Neural progenitor cell (in vitro differentiated cells): ENCODE data around the gene ADORA1. TPM values are rescaled to one million over a fixed set of nuclear protein-coding genes. Genes with fewer than 3 reads are reported as not detected.

Experiments used
- DNase-seq: peaks from one replicate; pipeline ENCODE4 v3.0.0-alpha.2; 2016; ENCODE audit warnings: low spot score
- H2AFZ ChIP-seq: fragments of 200-600 bp; sonication (generic); replicated peaks from 2 replicates; pipeline ENCODE4 v1.6.1; 2016; ENCODE audit warnings: antibody characterized with exemption
- H3F3A ChIP-seq: fragments of 200-600 bp; sonication (generic); 2 replicates; pipeline ENCODE4 v1.6.1; 2016; ENCODE audit warnings: antibody characterized with exemption, low read depth
- H3K27ac ChIP-seq: fragments of 200-600 bp; sonication (generic); 2 replicates; pipeline ENCODE4 v1.5.1; 2016; ENCODE audit warnings: mild to moderate bottlenecking
- H3K27me3 ChIP-seq: fragments of 200-600 bp; sonication (generic); 2 replicates; pipeline ENCODE4 v1.6.1; 2016; ENCODE audit warnings: mild to moderate bottlenecking, moderate library complexity
- H3K36me3 ChIP-seq: fragments of 200-600 bp; sonication (generic); 2 replicates; pipeline ENCODE4 v1.5.1; 2016
- H3K4me1 ChIP-seq: fragments of 200-600 bp; sonication (generic); 2 replicates; pipeline ENCODE4 v1.6.1; 2016; ENCODE audit warnings: mixed run types
- H3K4me2 ChIP-seq: fragments of 200-600 bp; sonication (generic); 2 replicates; pipeline ENCODE4 v1.6.1; 2016
- H3K4me3 ChIP-seq: fragments of 200-600 bp; sonication (generic); 2 replicates; pipeline ENCODE4 v1.5.1; 2016
- H3K79me2 ChIP-seq: fragments of 200-600 bp; sonication (generic); 2 replicates; pipeline ENCODE4 v1.6.1; 2016; ENCODE audit warnings: low read depth
- H3K9ac ChIP-seq: fragments of 200-600 bp; sonication (generic); 2 replicates; pipeline ENCODE4 v1.6.1; 2016
- H3K9me3 ChIP-seq: fragments of 200-600 bp; sonication (generic); 2 replicates; pipeline ENCODE4 v1.5.1; 2016; ENCODE audit warnings: low read depth
- H4K20me1 ChIP-seq: fragments of 200-600 bp; sonication (generic); 2 replicates; pipeline ENCODE4 v1.6.1; 2016; ENCODE audit warnings: low read depth
- H3K27ac Mint-ChIP-seq: 3 replicates; pipeline ENCODE4 v1.8.0; 2021; ENCODE audit warnings: mixed read lengths
- H3K27me3 Mint-ChIP-seq: 2 replicates; pipeline ENCODE4 v1.8.0; 2022; ENCODE audit warnings: low read depth, mild to moderate bottlenecking, inconsistent platforms, moderate library complexity, mixed read lengths; ENCODE audit not compliant: insufficient read depth
- H3K36me3 Mint-ChIP-seq: 3 replicates; pipeline ENCODE4 v1.8.0; 2021; ENCODE audit warnings: mixed read lengths
- H3K4me1 Mint-ChIP-seq: 3 replicates; pipeline ENCODE4 v1.8.0; 2021; ENCODE audit warnings: mixed read lengths
- H3K4me3 Mint-ChIP-seq: 3 replicates; pipeline ENCODE4 v1.8.0; 2021; ENCODE audit warnings: mild to moderate bottlenecking, moderate library complexity, mixed read lengths
- H3K9me3 Mint-ChIP-seq: 3 replicates; pipeline ENCODE4 v1.8.0; 2020; ENCODE audit warnings: mixed read lengths
- EZH2 ChIP-seq: fragments of 200-600 bp; sonication (generic); IDR thresholded peaks from 2 replicates; pipeline ENCODE4 v1.6.1; 2017; ENCODE audit warnings: antibody characterized with exemption, mild to moderate bottlenecking, moderate library complexity
- EZH2phosphoT487 ChIP-seq: fragments of 200-600 bp; sonication (generic); IDR thresholded peaks from 2 replicates; pipeline ENCODE4 v1.6.1; 2017; ENCODE audit warnings: antibody characterized with exemption
- total RNA-seq: library from RNA; depleted of rRNA; stranded (reverse); fragments of >200 nt; gene quantifications from 2 replicates; pipeline ENCODE4 v1.2.3, GENCODE V29; 2015; ENCODE audit warnings: low replicate concordance
- TF ChIP-seq, protein P1 (sequence below): fragments of 200-600 bp; sonication (generic); IDR thresholded peaks from 2 replicates; pipeline ENCODE4 v1.5.1; 2017; ENCODE audit warnings: antibody characterized with exemption, mild to moderate bottlenecking

ADORA1 gene
- total RNA-seq, 1 donor from 2014 or later = 1.1 TPM

DNA sequence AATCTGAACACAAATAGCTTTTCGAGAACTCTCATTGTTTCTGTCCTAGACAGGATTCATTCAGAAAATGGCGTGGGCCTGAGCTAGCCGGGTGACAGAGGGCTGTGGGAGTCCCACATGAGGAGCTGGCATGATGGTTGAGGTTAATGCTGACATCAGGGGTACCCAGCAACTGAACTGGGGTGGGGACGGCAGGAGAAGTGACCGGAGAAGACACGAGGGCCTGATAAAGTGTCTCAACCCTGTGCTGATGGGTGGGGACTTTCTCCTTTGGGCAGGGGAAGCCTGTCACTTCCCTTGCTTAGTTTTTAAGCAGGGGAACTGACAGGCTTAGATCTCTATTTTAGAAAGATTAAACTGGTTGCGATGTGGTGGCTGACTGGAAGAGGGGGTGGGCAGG, 87.3 kb downstream of the ADORA1 start:
- Mint-ChIP-seq H3K9me3 (no peaks in the 10 kb centered on the region), H3K27me3 (peaks cover 10% of the 10 kb centered on the region), H3K27ac (peak overlapping the region; percentile 67), H3K4me1 (peaks cover 18% of the 10 kb centered on the region), H3K4me3 (no peak overlapping the region), H3K36me3 (no peaks in the 10 kb centered on the region)
- DNase-seq = no peak
- no peak overlapping the region for H3K4me3 ChIP-seq
- H3K27ac ChIP-seq = no peak overlapping the region
- peaks cover 12% of the 10 kb centered on the region for H3K4me1 ChIP-seq
- H4K20me1 ChIP-seq = no peaks in the 10 kb centered on the region
- no peak for TF ChIP-seq EZH2
- TF ChIP-seq, protein P1, sequence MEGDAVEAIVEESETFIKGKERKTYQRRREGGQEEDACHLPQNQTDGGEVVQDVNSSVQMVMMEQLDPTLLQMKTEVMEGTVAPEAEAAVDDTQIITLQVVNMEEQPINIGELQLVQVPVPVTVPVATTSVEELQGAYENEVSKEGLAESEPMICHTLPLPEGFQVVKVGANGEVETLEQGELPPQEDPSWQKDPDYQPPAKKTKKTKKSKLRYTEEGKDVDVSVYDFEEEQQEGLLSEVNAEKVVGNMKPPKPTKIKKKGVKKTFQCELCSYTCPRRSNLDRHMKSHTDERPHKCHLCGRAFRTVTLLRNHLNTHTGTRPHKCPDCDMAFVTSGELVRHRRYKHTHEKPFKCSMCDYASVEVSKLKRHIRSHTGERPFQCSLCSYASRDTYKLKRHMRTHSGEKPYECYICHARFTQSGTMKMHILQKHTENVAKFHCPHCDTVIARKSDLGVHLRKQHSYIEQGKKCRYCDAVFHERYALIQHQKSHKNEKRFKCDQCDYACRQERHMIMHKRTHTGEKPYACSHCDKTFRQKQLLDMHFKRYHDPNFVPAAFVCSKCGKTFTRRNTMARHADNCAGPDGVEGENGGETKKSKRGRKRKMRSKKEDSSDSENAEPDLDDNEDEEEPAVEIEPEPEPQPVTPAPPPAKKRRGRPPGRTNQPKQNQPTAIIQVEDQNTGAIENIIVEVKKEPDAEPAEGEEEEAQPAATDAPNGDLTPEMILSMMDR = no peak
- no peak for TF ChIP-seq EZH2phosphoT487
- no peaks in the 10 kb centered on the region for H3K36me3 ChIP-seq
- H3F3A ChIP-seq = no peaks in the 10 kb centered on the region
- no peak overlapping the region for H3K4me2 ChIP-seq
- no peak overlapping the region for H2AFZ ChIP-seq
- H3K27me3 ChIP-seq = no peaks in the 10 kb centered on the region
- H3K9ac ChIP-seq = no peak overlapping the region
- H3K9me3 ChIP-seq = no peaks in the 10 kb centered on the region
- no peaks in the 10 kb centered on the region for H3K79me2 ChIP-seq

DNA sequence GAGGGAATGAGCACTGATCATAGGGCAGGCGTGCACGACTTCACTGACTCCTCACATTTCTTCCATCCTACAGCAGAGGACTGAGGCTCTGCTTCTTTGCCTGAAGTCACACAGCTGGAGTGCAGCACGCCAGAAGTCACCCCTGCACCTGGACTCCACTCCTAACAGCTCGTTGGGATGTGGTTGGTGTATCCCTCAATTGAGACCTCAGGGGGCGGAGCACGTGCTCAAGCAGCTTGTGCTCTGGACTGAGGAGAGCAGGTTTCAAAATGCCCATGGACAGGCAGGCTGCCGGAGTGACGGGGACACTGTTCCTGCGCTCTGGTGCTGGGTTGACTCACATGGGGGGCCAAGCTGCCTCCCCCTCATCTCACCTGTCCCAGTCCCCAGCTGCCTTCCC, 88.0 kb downstream of the ADORA1 start:
- no peak overlapping the region for H3K4me3 Mint-ChIP-seq
- peaks cover 18% of the 10 kb centered on the region for H3K4me1 Mint-ChIP-seq
- Histone ChIP-seq H3K4me3 (no peak overlapping the region), H3K4me1 (peaks cover 12% of the 10 kb centered on the region), H4K20me1 (no peaks in the 10 kb centered on the region), H3K9me3 (no peaks in the 10 kb centered on the region), H3K27ac (no peak overlapping the region), H3K36me3 (no peaks in the 10 kb centered on the region), H3K9ac (no peak overlapping the region), H2AFZ (no peak overlapping the region), H3F3A (no peaks in the 10 kb centered on the region), H3K79me2 (no peaks in the 10 kb centered on the region), H3K27me3 (no peaks in the 10 kb centered on the region), H3K4me2 (no peak overlapping the region)
- DNase-seq = peak; percentile 39
- H3K36me3 Mint-ChIP-seq = no peaks in the 10 kb centered on the region
- no peak for TF ChIP-seq EZH2phosphoT487
- TF ChIP-seq EZH2 = no peak
- TF ChIP-seq, protein P1 = no peak
- H3K9me3 Mint-ChIP-seq = no peaks in the 10 kb centered on the region
- no peak overlapping the region for H3K27ac Mint-ChIP-seq
- peaks cover 10% of the 10 kb centered on the region for H3K27me3 Mint-ChIP-seq

DNA sequence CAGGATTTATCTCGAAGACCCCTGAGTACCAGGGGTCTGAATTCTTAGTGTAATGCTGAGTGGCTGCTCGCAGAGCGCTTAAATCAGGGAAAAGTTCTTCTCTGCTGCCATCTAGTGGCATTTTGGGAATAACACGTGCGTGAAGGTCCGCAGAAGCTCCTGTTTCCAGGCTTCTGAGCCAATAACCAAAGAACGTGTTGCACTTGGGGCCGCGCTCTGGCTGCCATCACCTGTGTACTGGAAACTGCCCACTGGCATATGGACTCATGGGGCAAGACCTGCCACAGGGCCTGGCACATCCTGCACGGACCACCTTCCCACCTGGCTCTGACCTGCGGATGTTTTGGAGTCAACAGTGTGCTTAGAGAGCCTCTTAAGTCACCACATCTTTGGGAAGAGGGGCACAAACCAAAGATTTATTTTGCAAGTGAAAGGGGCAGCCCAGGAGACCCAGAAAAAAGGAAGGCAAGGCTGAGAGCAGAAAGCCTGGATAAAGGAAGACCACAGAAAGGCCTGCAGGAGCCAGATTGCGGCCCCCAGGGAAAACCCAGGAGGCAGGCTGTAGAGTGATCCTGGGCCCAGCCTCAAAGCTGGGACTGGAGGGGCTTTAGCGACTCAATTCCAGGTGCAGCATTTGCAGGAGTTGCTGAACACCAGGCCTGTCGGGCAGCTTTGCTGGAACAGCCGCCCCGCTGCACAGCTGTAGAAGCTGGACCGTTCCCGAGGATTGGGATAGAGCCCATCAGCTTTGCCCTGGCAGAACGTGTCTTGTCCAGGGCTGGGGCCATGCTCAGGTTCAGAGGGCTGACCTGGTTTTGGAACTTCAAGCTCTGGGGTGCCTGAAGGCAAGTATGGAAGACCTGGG, 89.0 kb downstream of the ADORA1 start:
- H3K4me3 ChIP-seq = no peak overlapping the region
- H2AFZ ChIP-seq = no peak overlapping the region
- H3K4me3 Mint-ChIP-seq = no peak overlapping the region
- H3K9ac ChIP-seq = no peak overlapping the region
- no peaks in the 10 kb centered on the region for H3K36me3 Mint-ChIP-seq
- no peaks in the 10 kb centered on the region for H3K79me2 ChIP-seq
- H3K27ac Mint-ChIP-seq = no peak overlapping the region
- H3K4me1 ChIP-seq = peaks cover 12% of the 10 kb centered on the region
- H3F3A ChIP-seq = no peaks in the 10 kb centered on the region
- no peaks in the 10 kb centered on the region for H3K27me3 ChIP-seq
- H3K27me3 Mint-ChIP-seq = peaks cover 8% of the 10 kb centered on the region
- no peaks in the 10 kb centered on the region for H3K9me3 Mint-ChIP-seq
- DNase-seq = peak; percentile 85
- TF ChIP-seq, protein P1 = peak; percentile 82
- no peak for TF ChIP-seq EZH2
- H3K4me2 ChIP-seq = no peak overlapping the region
- H4K20me1 ChIP-seq = no peaks in the 10 kb centered on the region
- H3K36me3 ChIP-seq = no peaks in the 10 kb centered on the region
- no peak overlapping the region for H3K27ac ChIP-seq
- H3K9me3 ChIP-seq = no peaks in the 10 kb centered on the region
- peaks cover 18% of the 10 kb centered on the region for H3K4me1 Mint-ChIP-seq

Other genes with a start within 250 kb of the ADORA1 start
- gene RABIF, start 238.6 kb upstream of the ADORA1 start, total RNA-seq = 3.8 and 5.8 TPM in 2 replicates
- gene KLHL12, start 200.5 kb upstream of the ADORA1 start, total RNA-seq = 42.7 and 51.4 TPM in 2 replicates
- 54.6 and 67.0 TPM in 2 replicates for gene ADIPOR1, start 169.4 kb upstream of the ADORA1 start, total RNA-seq
- 12.6 and 19.7 TPM in 2 replicates for gene CYB5R1, start 160.5 kb upstream of the ADORA1 start, total RNA-seq
- gene TMEM183A, start 120.4 kb upstream of the ADORA1 start, total RNA-seq = 92.4 and 111 TPM in 2 replicates
- gene PPFIA4, start 101.2 kb upstream of the ADORA1 start, total RNA-seq = 21.5 and 23.5 TPM in 2 replicates
- not detected in 2 replicates for gene MYOG, start 41.7 kb upstream of the ADORA1 start, total RNA-seq
- not detected in 2 replicates for gene MYBPH, start 48.1 kb downstream of the ADORA1 start, total RNA-seq
- gene CHI3L1, start 59.0 kb downstream of the ADORA1 start, total RNA-seq = 0.95 and 1.7 TPM in 2 replicates
- 0.03 and 0.11 TPM in 2 replicates for gene CHIT1, start 101.9 kb downstream of the ADORA1 start, total RNA-seq
- 26.5 and 47.6 TPM in 2 replicates for gene BTG2, start 177.8 kb downstream of the ADORA1 start, total RNA-seq
- 0.19 TPM in 1 of 2 replicates, not detected in the other for gene FMOD, start 223.4 kb downstream of the ADORA1 start, total RNA-seq